Large intestine (tissue), 3 donors: ENCODE measurements around the gene HSBP1L1. TPM values are rescaled to one million over a fixed set of nuclear protein-coding genes. Genes with fewer than 3 reads are reported as not detected.
"Not testable (repeated sequence)": the region's sequence is repeated elsewhere in the genome, so short reads cannot be mapped to it uniquely, and the experiment has no call there.

Source experiments
- DNase-seq, 2 donors: peaks; one replicate each; pipeline versions ENCODE4 v3.0.0 to v3.0.0-alpha.2; 2013
- H3K27ac ChIP-seq: one replicate; pipeline ENCODE4 v1.5.1; 2013; ENCODE audit warnings: low read length
- H3K27me3 ChIP-seq: 2 replicates; pipeline ENCODE4 v1.6.1; 2013; ENCODE audit warnings: low read length; ENCODE audit not compliant: control insufficient read depth, insufficient read depth
- H3K36me3 ChIP-seq: 2 replicates; pipeline ENCODE4 v1.6.1; 2013; ENCODE audit warnings: low read length; ENCODE audit not compliant: control insufficient read depth, insufficient read depth
- H3K4me1 ChIP-seq: one replicate; pipeline ENCODE4 v1.6.1; 2013; ENCODE audit warnings: low read length; ENCODE audit not compliant: control insufficient read depth, insufficient read depth
- H3K4me3 ChIP-seq: one replicate; pipeline ENCODE4 v1.5.1; 2013; ENCODE audit warnings: low read length
- H3K9me3 ChIP-seq: one replicate; pipeline ENCODE4 v1.6.1; 2013; ENCODE audit warnings: mild to moderate bottlenecking, low read depth, low read length, moderate library complexity; ENCODE audit not compliant: control insufficient read depth
- WGBS: methylation state at CpG from one replicate; pipeline ENCODE4 v1.1.5; 2013; ENCODE audit warnings: low lambda C conversion rate; ENCODE audit not compliant: insufficient coverage; 5-methylcytosine and 5-hydroxymethylcytosine counted together
- polyA plus RNA-seq: library from polyadenylated mRNA; unstranded; fragments of 120-200 nt; gene quantifications from one replicate; pipeline ENCODE4 v1.2.1, GENCODE V29; 2013

Gene HSBP1L1
- polyA plus RNA-seq, 1 donor, result 54.5 TPM

- H3K4me1 ChIP-seq, result peaks cover 11% of the 10 kb centered on the region
These were observed 22.3 kb downstream of the HSBP1L1 start for GRCh38 chr18:79986726-79987125.

GRCh38 chr18:79987566-79987965, 23.1 kb downstream of the HSBP1L1 start:
- peaks cover 11% of the 10 kb centered on the region for H3K4me1 ChIP-seq
- 0% methylated on average over 2 of the region's 6 CpGs for WGBS

More at GRCh38 chr18:79986726-79987125, 22.3 kb downstream of the HSBP1L1 start:
- Histone ChIP-seq H3K36me3 (peaks cover 23% of the 10 kb centered on the region), H3K27me3 (no peaks in the 10 kb centered on the region), H3K4me3 (peak overlapping the region; percentile 24), H3K9me3 (no peaks in the 10 kb centered on the region), H3K27ac (no peak overlapping the region)
- no peak for DNase-seq
- WGBS, result no CpG with 5 or more reads among the region's 7 CpGs

GRCh38 chr18:79988071-79988450, 23.6 kb downstream of the HSBP1L1 start:
- H3K4me1 ChIP-seq, result peaks cover 11% of the 10 kb centered on the region
- no peaks in the 10 kb centered on the region for H3K9me3 ChIP-seq
- no peaks in the 10 kb centered on the region for H3K27me3 ChIP-seq
- H3K4me3 ChIP-seq, result peak overlapping the region; percentile 82
- no CpG with 5 or more reads among the region's 48 CpGs for WGBS
- peaks cover 15% of the 10 kb centered on the region for H3K36me3 ChIP-seq
- peak; percentile 46 to 80 for DNase-seq
- peak overlapping the region; percentile 70 for H3K27ac ChIP-seq

More at GRCh38 chr18:79987566-79987965, 23.1 kb downstream of the HSBP1L1 start:
- DNase-seq, result no peak
- Histone ChIP-seq H3K4me3 (peak overlapping the region; percentile 82), H3K27ac (peak overlapping the region; percentile 70), H3K36me3 (peaks cover 15% of the 10 kb centered on the region), H3K27me3 (no peaks in the 10 kb centered on the region), H3K9me3 (no peaks in the 10 kb centered on the region)

- Histone ChIP-seq H3K4me3 (peak within 1 kb of the TSS; percentile 82), H3K36me3 (peaks cover 15% of the 10 kb centered on the region), H3K4me1 (peaks cover 11% of the 10 kb centered on the region), H3K9me3 (no peaks in the 10 kb centered on the region), H3K27me3 (no peaks in the 10 kb centered on the region), H3K27ac (peak within 1 kb of the TSS; percentile 70)
- WGBS, result 0% methylated on average over 3 of the region's 71 CpGs
- peak; percentile 88 to 90 for DNase-seq
These were observed 24.2 kb downstream of the HSBP1L1 start, which contains the start of gene TXNL4A for GRCh38 chr18:79988451-79989194. TXNL4A (minus strand) TSS chr18:79988563; CDS start chr18:79988392, 171 bp downstream.

GRCh38 chr18:79989195-79989497, 24.7 kb downstream of the HSBP1L1 start:
- H3K36me3 ChIP-seq, result peaks cover 15% of the 10 kb centered on the region
- peak overlapping the region; percentile 82 for H3K4me3 ChIP-seq
- H3K27ac ChIP-seq, result peak overlapping the region; percentile 70
- WGBS, result no CpG with 5 or more reads among the region's 14 CpGs
- peaks cover 11% of the 10 kb centered on the region for H3K4me1 ChIP-seq
- H3K27me3 ChIP-seq, result no peaks in the 10 kb centered on the region
- no peaks in the 10 kb centered on the region for H3K9me3 ChIP-seq
- DNase-seq, result peak in 1 of 2 donors; percentile 6

GRCh38 chr18:79991494-79991893, 27.1 kb downstream of the HSBP1L1 start:
- peaks cover 1% of the 10 kb centered on the region for H3K36me3 ChIP-seq
- H3K9me3 ChIP-seq, result no peaks in the 10 kb centered on the region
- H3K4me3 ChIP-seq, result no peak overlapping the region
- H3K4me1 ChIP-seq, result peaks cover 9% of the 10 kb centered on the region
- no peaks in the 10 kb centered on the region for H3K27me3 ChIP-seq
- no peak overlapping the region for H3K27ac ChIP-seq
- no CpG with 5 or more reads among the region's 2 CpGs for WGBS
- no peak for DNase-seq

- not testable (repeated sequence) for H3K9me3 ChIP-seq, H3K4me3 ChIP-seq, H3K36me3 ChIP-seq, H3K4me1 ChIP-seq, H3K27me3 ChIP-seq, DNase-seq, H3K27ac ChIP-seq
- WGBS, result no CpG with 5 or more reads among the region's 2 CpGs
These were observed 35.3 kb downstream of the HSBP1L1 start for GRCh38 chr18:79999701-80000100.

- no peaks in the 10 kb centered on the region for H3K36me3 ChIP-seq
- H3K4me1 ChIP-seq, result no peaks in the 10 kb centered on the region
- H3K4me3 ChIP-seq, result no peak overlapping the region
- DNase-seq, result no peak
- H3K27ac ChIP-seq, result no peak overlapping the region
- WGBS, result no CpG with 5 or more reads among the region's 3 CpGs
- H3K27me3 ChIP-seq, result no peaks in the 10 kb centered on the region
- H3K9me3 ChIP-seq, result peaks cover 5% of the 10 kb centered on the region
These were observed 36.4 kb downstream of the HSBP1L1 start for GRCh38 chr18:80000877-80001276.

- H3K27me3 ChIP-seq, result no peaks in the 10 kb centered on the region
- no peak for DNase-seq
- WGBS, result no CpG with 5 or more reads among the region's 5 CpGs
- H3K27ac ChIP-seq, result no peak overlapping the region
- no peaks in the 10 kb centered on the region for H3K4me1 ChIP-seq
- peaks cover 5% of the 10 kb centered on the region for H3K9me3 ChIP-seq
- no peak overlapping the region for H3K4me3 ChIP-seq
- H3K36me3 ChIP-seq, result no peaks in the 10 kb centered on the region
These were observed 38.0 kb downstream of the HSBP1L1 start for GRCh38 chr18:80002468-80002867.

- Histone ChIP-seq H3K27ac (no peak overlapping the region), H3K9me3 (peaks cover 5% of the 10 kb centered on the region), H3K4me1 (no peaks in the 10 kb centered on the region), H3K36me3 (no peaks in the 10 kb centered on the region), H3K4me3 (no peak overlapping the region), H3K27me3 (no peaks in the 10 kb centered on the region)
- WGBS, result 100% methylated on average over 1 of the region's 12 CpGs
- no peak for DNase-seq
These were observed 40.3 kb downstream of the HSBP1L1 start for GRCh38 chr18:80004600-80005342.
